SK-N-SH (cell line): Measurements from ENCODE around the gene WNK2. TPM values are rescaled to one million over a fixed set of nuclear protein-coding genes. Genes with fewer than 3 reads are reported as not detected.

Source experiments
- CTCF ChIA-PET: fragments of 300-600, 350-600 bp; formaldehyde crosslinking; extraction: SDS; loops from one replicate; lab custom pipeline; 2021; lab: Yijun Ruan, JAX
- POLR2A ChIA-PET: fragments of 350-600 bp; sonication (Branson Sonifier 250); formaldehyde crosslinking; extraction: SDS; loops from one replicate; lab custom pipeline; 2020; ENCODE audit warnings: antibody characterized with exemption, inconsistent platforms; lab: Yijun Ruan, JAX
- DNase-seq: peaks from one replicate; pipeline ENCODE4 v3.0.0; 2012
- H2AFZ ChIP-seq: fragments of 200-600 bp; sonication (generic); 2 replicates; pipeline ENCODE4 v1.8.1; 2016; ENCODE audit warnings: antibody characterized with exemption, mild to moderate bottlenecking, low read depth
- H3F3A ChIP-seq: fragments of 200-600 bp; sonication (generic); replicated peaks from 2 replicates; pipeline ENCODE3; 2016; ENCODE audit warnings: antibody characterized with exemption, mild to moderate bottlenecking; ENCODE audit not compliant: insufficient read depth
- H3K27ac ChIP-seq, 2 experiments: fragments of 200-500 bp in 1 of 2; fragments of 200-600 bp in 1 of 2; sonication (Bioruptor generic) in 1 of 2; sonication (generic), shearing (Covaris generic) in 1 of 2; 2 replicates each; pipeline versions ENCODE4 v1.5.1 to v1.6.1; 2014 to 2016; ENCODE audit warnings: low read depth in 2 of 2, inconsistent platforms in 1 of 2, low read length in 1 of 2, mild to moderate bottlenecking in 1 of 2, mixed read lengths in 1 of 2
- H3K27me3 ChIP-seq: fragments of 200-600 bp; sonication (generic), shearing (Covaris generic); 2 replicates; pipeline ENCODE4 v1.6.1; 2016; ENCODE audit warnings: mixed run types; ENCODE audit not compliant: insufficient read depth
- H3K36me3 ChIP-seq, 2 experiments: fragments of 200-500 bp in 1 of 2; fragments of 200-600 bp in 1 of 2; sonication (Bioruptor generic) in 1 of 2; sonication (generic) in 1 of 2; replicated peaks in 1 of 2; 2 replicates each; pipeline versions ENCODE3 to v1.5.1; 2014 to 2016; ENCODE audit warnings: low read length in 1 of 2, mild to moderate bottlenecking in 1 of 2; ENCODE audit not compliant: insufficient read depth in 2 of 2, control insufficient read depth in 1 of 2
- H3K4me1 ChIP-seq, 2 experiments: fragments of 200-500 bp in 1 of 2; fragments of 200-600 bp in 1 of 2; sonication (Bioruptor generic) in 1 of 2; sonication (generic), shearing (Covaris generic) in 1 of 2; 2 replicates each; pipeline versions ENCODE4 v1.5.1 to v1.6.1; 2014 to 2016; ENCODE audit warnings: low read depth in 1 of 2, low read length in 1 of 2, mixed run types in 1 of 2; ENCODE audit not compliant: insufficient read depth in 2 of 2, control insufficient read depth in 1 of 2
- H3K4me2 ChIP-seq: fragments of 200-600 bp; sonication (generic), shearing (Covaris generic); 2 replicates; pipeline ENCODE4 v1.6.1; 2017; ENCODE audit warnings: mixed run types
- H3K4me3 ChIP-seq, 2 experiments: fragments of 200-500 bp in 1 of 2; fragments of 200-600 bp in 1 of 2; sonication (Bioruptor generic) in 1 of 2; sonication (generic), shearing (Covaris generic) in 1 of 2; 2 replicates each; pipeline versions ENCODE4 v1.5.1 to v1.8.1; 2014 to 2016; ENCODE audit warnings: low read depth in 2 of 2, inconsistent platforms in 1 of 2, low read length in 1 of 2, mild to moderate bottlenecking in 1 of 2, mixed read lengths in 1 of 2, moderate library complexity in 1 of 2
- H3K79me2 ChIP-seq: fragments of 200-600 bp; sonication (generic); 2 replicates; pipeline ENCODE4 v1.8.1; 2017; ENCODE audit warnings: mild to moderate bottlenecking; ENCODE audit not compliant: insufficient read depth
- H3K9ac ChIP-seq: fragments of 200-600 bp; sonication (generic); 2 replicates; pipeline ENCODE4 v1.6.1; 2017; ENCODE audit warnings: mixed run types
- H3K9me2 ChIP-seq: fragments of 200-600 bp; sonication (generic); 2 replicates; pipeline ENCODE4 v1.6.1; 2017; ENCODE audit warnings: mixed run types
- H3K9me3 ChIP-seq: fragments of 200-600 bp; sonication (generic); 2 replicates; pipeline ENCODE4 v1.6.1; 2017; ENCODE audit warnings: mixed run types, mild to moderate bottlenecking, moderate library complexity
- H4K20me1 ChIP-seq: fragments of 200-600 bp; sonication (generic); 2 replicates; pipeline ENCODE4 v1.6.1; 2017; ENCODE audit warnings: mild to moderate bottlenecking, mixed run types; ENCODE audit not compliant: insufficient read depth
- JUND ChIP-seq: IDR thresholded peaks from 2 replicates; pipeline ENCODE4 v1.4.0; 2012
- NRF1 ChIP-seq: IDR thresholded peaks from 2 replicates; pipeline ENCODE4 v1.6.1; 2012; ENCODE audit warnings: low read depth, mild to moderate bottlenecking, low read length
- POLR2AphosphoS5 ChIP-seq: IDR thresholded peaks from 2 replicates; pipeline ENCODE4 v1.6.1; 2012; ENCODE audit warnings: low read depth, low read length
- SIN3A ChIP-seq: IDR thresholded peaks from 2 replicates; pipeline ENCODE4 v1.6.1; 2012; ENCODE audit warnings: low read depth, mild to moderate bottlenecking, low read length, moderate library complexity, borderline replicate concordance
- TEAD4 ChIP-seq: IDR thresholded peaks from 2 replicates; pipeline ENCODE4 v1.4.0; 2012; ENCODE audit warnings: mild to moderate bottlenecking, borderline replicate concordance; ENCODE audit not compliant: insufficient read depth
- WGBS: methylation state at CpG from one replicate; pipeline ENCODE4 v1.1.6; 2017; ENCODE audit warnings: low lambda C conversion rate; 5-methylcytosine and 5-hydroxymethylcytosine counted together
- polyA plus RNA-seq, 3 experiments: library from polyadenylated mRNA; depleted of rRNA; stranded (reverse); fragments of >200 nt; gene quantifications; 2 replicates each; pipeline ENCODE4 v1.2.3, GENCODE V29; 2012
- TF ChIP-seq, protein P1 (sequence below): fragments of 200-600 bp; sonication (generic); IDR thresholded peaks from 2 replicates; pipeline ENCODE4 v1.6.1; 2017; ENCODE audit warnings: antibody characterized with exemption, mild to moderate bottlenecking, moderate library complexity
- TF ChIP-seq, protein P2 (sequence below): IDR thresholded peaks from 2 replicates; pipeline ENCODE4 v1.4.0; 2012; ENCODE audit warnings: low read depth, borderline replicate concordance

Gene WNK2
- polyA plus RNA-seq, 1 of the 3 experiments (the other 2 are of a cell fraction), result 0.12 TPM

DNA sequence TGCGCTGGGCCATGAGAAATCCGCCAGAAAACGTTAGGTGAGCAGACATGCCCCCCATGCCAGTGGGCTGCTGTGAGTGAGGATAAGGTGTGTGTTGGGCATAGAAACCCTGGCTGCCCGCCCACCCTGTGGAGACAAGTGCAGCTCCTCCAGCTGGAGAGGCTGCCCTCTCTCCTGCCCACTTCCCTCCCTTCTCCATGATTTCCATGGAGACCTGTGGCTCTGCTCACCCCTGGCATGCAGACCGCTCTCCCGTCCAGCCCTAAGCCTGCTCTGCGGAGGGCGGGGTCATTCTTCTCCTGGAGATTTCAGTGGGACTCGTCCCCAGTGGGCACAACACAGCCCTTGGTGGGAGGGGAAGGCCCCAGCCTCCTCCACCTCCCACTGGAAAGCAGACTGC lies 134.5 kb downstream of the WNK2 start:
- no peaks in the 10 kb centered on the region for H3F3A ChIP-seq
- H3K9me3 ChIP-seq, result no peaks in the 10 kb centered on the region
- no peaks in the 10 kb centered on the region for H3K36me3 ChIP-seq
- POLR2A ChIA-PET, result no interaction called here
- H4K20me1 ChIP-seq, result no peaks in the 10 kb centered on the region
- no peaks in the 10 kb centered on the region for H3K27me3 ChIP-seq
- no peak overlapping the region for H3K27ac ChIP-seq
- CTCF ChIA-PET, result interaction anchor here (1.1 to 2.0 kb wide), 3 partner anchors 13 to 16 kb away, joined by 3 to 9 read pairs (median 8); no protein-coding TSS in a partner anchor
- no peaks in the 10 kb centered on the region for H3K9me2 ChIP-seq
- no peak overlapping the region for H3K9ac ChIP-seq
- TF ChIP-seq, protein P1, sequence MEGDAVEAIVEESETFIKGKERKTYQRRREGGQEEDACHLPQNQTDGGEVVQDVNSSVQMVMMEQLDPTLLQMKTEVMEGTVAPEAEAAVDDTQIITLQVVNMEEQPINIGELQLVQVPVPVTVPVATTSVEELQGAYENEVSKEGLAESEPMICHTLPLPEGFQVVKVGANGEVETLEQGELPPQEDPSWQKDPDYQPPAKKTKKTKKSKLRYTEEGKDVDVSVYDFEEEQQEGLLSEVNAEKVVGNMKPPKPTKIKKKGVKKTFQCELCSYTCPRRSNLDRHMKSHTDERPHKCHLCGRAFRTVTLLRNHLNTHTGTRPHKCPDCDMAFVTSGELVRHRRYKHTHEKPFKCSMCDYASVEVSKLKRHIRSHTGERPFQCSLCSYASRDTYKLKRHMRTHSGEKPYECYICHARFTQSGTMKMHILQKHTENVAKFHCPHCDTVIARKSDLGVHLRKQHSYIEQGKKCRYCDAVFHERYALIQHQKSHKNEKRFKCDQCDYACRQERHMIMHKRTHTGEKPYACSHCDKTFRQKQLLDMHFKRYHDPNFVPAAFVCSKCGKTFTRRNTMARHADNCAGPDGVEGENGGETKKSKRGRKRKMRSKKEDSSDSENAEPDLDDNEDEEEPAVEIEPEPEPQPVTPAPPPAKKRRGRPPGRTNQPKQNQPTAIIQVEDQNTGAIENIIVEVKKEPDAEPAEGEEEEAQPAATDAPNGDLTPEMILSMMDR, result no peak
- TF ChIP-seq JUND (no peak), TEAD4 (no peak), POLR2AphosphoS5 (no peak), SIN3A (no peak)
- TF ChIP-seq, protein P2, sequence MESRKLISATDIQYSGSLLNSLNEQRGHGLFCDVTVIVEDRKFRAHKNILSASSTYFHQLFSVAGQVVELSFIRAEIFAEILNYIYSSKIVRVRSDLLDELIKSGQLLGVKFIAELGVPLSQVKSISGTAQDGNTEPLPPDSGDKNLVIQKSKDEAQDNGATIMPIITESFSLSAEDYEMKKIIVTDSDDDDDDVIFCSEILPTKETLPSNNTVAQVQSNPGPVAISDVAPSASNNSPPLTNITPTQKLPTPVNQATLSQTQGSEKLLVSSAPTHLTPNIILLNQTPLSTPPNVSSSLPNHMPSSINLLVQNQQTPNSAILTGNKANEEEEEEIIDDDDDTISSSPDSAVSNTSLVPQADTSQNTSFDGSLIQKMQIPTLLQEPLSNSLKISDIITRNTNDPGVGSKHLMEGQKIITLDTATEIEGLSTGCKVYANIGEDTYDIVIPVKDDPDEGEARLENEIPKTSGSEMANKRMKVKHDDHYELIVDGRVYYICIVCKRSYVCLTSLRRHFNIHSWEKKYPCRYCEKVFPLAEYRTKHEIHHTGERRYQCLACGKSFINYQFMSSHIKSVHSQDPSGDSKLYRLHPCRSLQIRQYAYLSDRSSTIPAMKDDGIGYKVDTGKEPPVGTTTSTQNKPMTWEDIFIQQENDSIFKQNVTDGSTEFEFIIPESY, result no peak
- no peaks in the 10 kb centered on the region for H3K79me2 ChIP-seq
- H2AFZ ChIP-seq, result no peak overlapping the region
- DNase-seq, result peak; percentile 29
- no peak overlapping the region for H3K4me3 ChIP-seq
- WGBS, result 58% methylated on average over 9 of the region's 9 CpGs
- peaks cover 0 to 32% of the 10 kb centered on the region in 2 experiments; a peak in 1 of 4 replicates for H3K4me1 ChIP-seq
- H3K4me2 ChIP-seq, result no peak overlapping the region

DNA sequence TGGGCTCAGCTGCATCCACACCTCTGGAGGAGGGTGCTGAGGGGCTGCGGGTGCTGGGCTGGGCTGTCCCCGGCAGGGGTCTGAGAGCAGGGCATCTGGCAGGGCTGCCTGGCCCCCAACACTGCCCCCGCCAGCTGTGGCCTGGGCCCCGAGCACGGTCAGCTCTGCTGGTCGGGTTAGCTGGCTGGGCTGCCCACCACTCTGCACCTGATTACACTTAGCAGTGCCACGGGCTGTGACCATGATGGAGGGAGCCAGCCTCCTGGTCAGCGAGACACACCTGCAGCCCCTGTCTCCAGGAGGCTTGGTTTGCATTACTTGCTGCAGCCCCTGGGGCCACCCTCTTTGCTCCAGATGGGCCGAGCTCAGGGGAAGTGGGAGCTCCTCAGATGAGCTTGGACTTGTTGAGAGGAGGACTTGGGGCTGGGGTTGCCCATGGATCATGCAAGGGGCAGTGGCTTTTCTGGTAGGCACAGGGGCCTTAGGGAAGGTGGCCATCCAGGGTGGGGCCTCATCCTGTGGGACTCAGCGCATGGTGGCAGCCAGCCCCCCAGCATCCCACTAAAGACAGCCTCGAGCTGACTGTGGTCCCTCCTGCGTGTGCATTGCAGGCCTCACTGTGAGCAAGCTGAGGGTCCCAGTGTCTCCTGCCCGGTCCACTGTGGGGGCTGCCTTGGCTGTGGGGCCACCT lies 135.5 kb downstream of the WNK2 start:
- Histone ChIP-seq H3K4me2 (no peak overlapping the region), H3K27ac (peak overlapping the region in 1 of 2 experiments; percentile 34; a peak in 1 of 4 replicates), H4K20me1 (no peaks in the 10 kb centered on the region), H3F3A (no peaks in the 10 kb centered on the region), H3K79me2 (no peaks in the 10 kb centered on the region), H3K36me3 (no peaks in the 10 kb centered on the region), H3K4me1 (peaks cover 0 to 32% of the 10 kb centered on the region in 2 experiments; a peak in 1 of 4 replicates), H3K9me3 (no peaks in the 10 kb centered on the region), H2AFZ (no peak overlapping the region), H3K9me2 (no peaks in the 10 kb centered on the region), H3K4me3 (no peak overlapping the region), H3K9ac (no peak overlapping the region), H3K27me3 (no peaks in the 10 kb centered on the region)
- TF ChIP-seq POLR2AphosphoS5 (no peak), NRF1 (no peak)
- WGBS, result 63% methylated on average over 5 of the region's 13 CpGs
- ChIA-PET POLR2A (interaction anchor here (0.5 to 0.7 kb wide), 3 partner anchors 12 to 1206 kb away, joined by 3 read pairs; no protein-coding TSS in a partner anchor), CTCF (interaction anchor here (0.6 to 2.0 kb wide), 4 partner anchors 14 to 78 kb away, joined by 3 to 9 read pairs (median 4); no protein-coding TSS in a partner anchor)
- peak; percentile 36 for DNase-seq
